ENCODE data around the gene AANAT.

- TF ChIP-seq CTCF (IDR thresholded peaks at IDR 0.05 in 8 of 11, conservative IDR thresholded peaks at IDR 0.05 in 3 of 11): no peak
- no peak for TF ChIP-seq POLR2A (IDR thresholded peaks at IDR 0.05)
- peak in 1 of 3 donors; percentile 1 for TF ChIP-seq POLR2AphosphoS5 (IDR thresholded peaks at IDR 0.05)
Observed at GRCh38 chr17:76469991-76470739, 2.8 kb downstream of the AANAT start.

All from spleen (tissue), 7 donors.